ENCODE measurements around the gene RGL1. TPM values are rescaled to one million over a fixed set of nuclear protein-coding genes. Genes with fewer than 3 reads are reported as not detected.

Gene RGL1
- total RNA-seq, 1 donor from 2014 or later, result 3.0 TPM

GRCh38 chr1:183931646-183932271, 126.8 kb downstream of the RGL1 start:
- Mint-ChIP-seq H3K27me3 (peaks cover 4% of the 10 kb centered on the region), H3K4me3 (no peak overlapping the region), H3K36me3 (ENCODE audit: low read depth) (no peaks in the 10 kb centered on the region), H3K4me1 (no peaks in the 10 kb centered on the region), H3K9me3 (no peaks in the 10 kb centered on the region), H3K27ac (no peak overlapping the region)
- no peak for TF ChIP-seq CTCF (IDR thresholded peaks at IDR 0.05)
- CTCF ChIA-PET, result no interaction called here
- DNase-seq, result no peak
- POLR2A ChIA-PET, result no interaction called here
- no peak for ATAC-seq (ENCODE audit: low read depth)
- intact Hi-C loops (cut with micrococcal nuclease), result no loop called here

GRCh38 chr1:183932412-183932811, 127.5 kb downstream of the RGL1 start:
- H3K4me1 Mint-ChIP-seq, result no peaks in the 10 kb centered on the region
- no peak overlapping the region for H3K4me3 Mint-ChIP-seq
- no peak overlapping the region for H3K27ac Mint-ChIP-seq
- intact Hi-C loops (cut with micrococcal nuclease), result no loop called here
- no peak for TF ChIP-seq CTCF (IDR thresholded peaks at IDR 0.05)
- ChIA-PET POLR2A (no interaction called here), CTCF (no interaction called here)
- ATAC-seq (ENCODE audit: low read depth) (no peak), DNase-seq (no peak)
- no peaks in the 10 kb centered on the region for H3K9me3 Mint-ChIP-seq
- peaks cover 4% of the 10 kb centered on the region for H3K27me3 Mint-ChIP-seq
- no peaks in the 10 kb centered on the region for H3K36me3 Mint-ChIP-seq (ENCODE audit: low read depth)

- intact Hi-C loops (cut with micrococcal nuclease), result no loop called here
- CTCF ChIA-PET, result interaction anchor here (1.4 kb wide), 1 partner anchor 8 kb away, joined by 3 read pairs; no protein-coding TSS in a partner anchor
- no peak overlapping the region for H3K27ac Mint-ChIP-seq
These were observed 128.7 kb downstream of the RGL1 start for GRCh38 chr1:183933528-183934179.

GRCh38 chr1:183934314-183934713, 129.4 kb downstream of the RGL1 start:
- no peaks in the 10 kb centered on the region for H3K4me1 Mint-ChIP-seq
- ChIA-PET CTCF (interaction anchor here (1.4 kb wide), 1 partner anchor 9 kb away, joined by 3 read pairs; no protein-coding TSS in a partner anchor), POLR2A (no interaction called here)
- no peak overlapping the region for H3K27ac Mint-ChIP-seq
- no peak overlapping the region for H3K4me3 Mint-ChIP-seq
- no peaks in the 10 kb centered on the region for H3K36me3 Mint-ChIP-seq (ENCODE audit: low read depth)
- DNase-seq (no peak), ATAC-seq (ENCODE audit: low read depth) (no peak)
- peaks cover 4% of the 10 kb centered on the region for H3K27me3 Mint-ChIP-seq
- no peak for TF ChIP-seq CTCF (IDR thresholded peaks at IDR 0.05)
- H3K9me3 Mint-ChIP-seq, result no peaks in the 10 kb centered on the region
- intact Hi-C loops (cut with micrococcal nuclease), result no loop called here

More at GRCh38 chr1:183933528-183934179, 128.7 kb downstream of the RGL1 start:
- H3K4me3 Mint-ChIP-seq, result no peak overlapping the region
- no peaks in the 10 kb centered on the region for H3K36me3 Mint-ChIP-seq (ENCODE audit: low read depth)
- no peaks in the 10 kb centered on the region for H3K4me1 Mint-ChIP-seq
- DNase-seq (no peak), ATAC-seq (ENCODE audit: low read depth) (no peak)
- TF ChIP-seq CTCF (IDR thresholded peaks at IDR 0.05), result no peak
- no peaks in the 10 kb centered on the region for H3K9me3 Mint-ChIP-seq
- peaks cover 4% of the 10 kb centered on the region for H3K27me3 Mint-ChIP-seq
- POLR2A ChIA-PET, result no interaction called here

- POLR2A ChIA-PET, result no interaction called here
- Mint-ChIP-seq H3K9me3 (no peaks in the 10 kb centered on the region), H3K27ac (no peak overlapping the region), H3K27me3 (no peaks in the 10 kb centered on the region), H3K36me3 (ENCODE audit: low read depth) (no peaks in the 10 kb centered on the region), H3K4me3 (no peak overlapping the region), H3K4me1 (no peaks in the 10 kb centered on the region)
- DNase-seq, result no peak
- CTCF ChIA-PET, result interaction anchor here (1.0 kb wide), 1 partner anchor 20 kb away, joined by 4 read pairs; no protein-coding TSS in a partner anchor
- no peak for TF ChIP-seq CTCF (IDR thresholded peaks at IDR 0.05)
- no peak for ATAC-seq (ENCODE audit: low read depth)
- intact Hi-C loops (cut with micrococcal nuclease), result no loop called here
These were observed 131.1 kb downstream of the RGL1 start for GRCh38 chr1:183936009-183936408.
